A673 (cell line): ENCODE results near the gene KCNAB2. TPM values are rescaled to one million over a fixed set of nuclear protein-coding genes. Genes with fewer than 3 reads are reported as not detected.

Source experiments
- BruUV-seq: library from RNA; stranded (reverse); fragments of 400-500 nt; replicated peaks from 2 replicates; lab custom pipeline; 2021; lab: Mats Ljungman, UMichigan
- CTCF ChIA-PET: fragments of 300-600 bp; sonication (Branson Sonifier 250); formaldehyde crosslinking; loops from one replicate; lab custom pipeline; 2022; ENCODE audit warnings: antibody characterized with exemption; lab: Charles Lee
- POLR2A ChIA-PET: fragments of 300-600 bp; sonication (Branson Sonifier 250); formaldehyde crosslinking; loops from one replicate; lab custom pipeline; 2022; ENCODE audit warnings: antibody characterized with exemption; ENCODE audit not compliant: low non-redundant PET; lab: Charles Lee
- DNase-seq: peaks from one replicate; pipeline ENCODE4 v3.0.0-alpha.2; 2015; ENCODE audit warnings: low spot score
- H3K27ac ChIP-seq: fragments of 200-600 bp; sonication (generic); 2 replicates; pipeline ENCODE4 v1.5.1; 2016; ENCODE audit warnings: mixed run types, low read depth, mild to moderate bottlenecking, mixed read lengths, antibody characterized with exemption, low read length; ENCODE audit not compliant: poor library complexity, severe bottlenecking
- H3K27me3 ChIP-seq: fragments of 200-600 bp; sonication (generic); replicated peaks from 2 replicates; pipeline ENCODE4 v1.6.1; 2017; ENCODE audit warnings: mixed run types, low read depth, mild to moderate bottlenecking, mixed read lengths, antibody characterized with exemption, low read length; ENCODE audit not compliant: insufficient read depth, poor library complexity
- H3K36me3 ChIP-seq: fragments of 200-600 bp; sonication (generic); 2 replicates; pipeline ENCODE4 v1.6.1; 2016; ENCODE audit warnings: mixed run types, mild to moderate bottlenecking, mixed read lengths, antibody characterized with exemption, low read length; ENCODE audit not compliant: insufficient read depth, poor library complexity, severe bottlenecking
- H3K4me1 ChIP-seq: fragments of 200-600 bp; sonication (generic); 2 replicates; pipeline ENCODE4 v1.6.1; 2017; ENCODE audit warnings: mixed run types, mild to moderate bottlenecking, mixed read lengths, antibody characterized with exemption, low read length; ENCODE audit not compliant: insufficient read depth, poor library complexity, severe bottlenecking
- H3K4me3 ChIP-seq: fragments of 200-600 bp; sonication (generic); 2 replicates; pipeline ENCODE4 v1.5.1; 2016; ENCODE audit warnings: low read depth, mixed run types, mild to moderate bottlenecking, mixed read lengths, low read length; ENCODE audit not compliant: poor library complexity, severe bottlenecking
- H3K9me3 ChIP-seq: fragments of 200-600 bp; sonication (generic); 2 replicates; pipeline ENCODE4 v1.6.1; 2016; ENCODE audit warnings: mixed run types, low read depth, mild to moderate bottlenecking, mixed read lengths, antibody characterized with exemption, low read length; ENCODE audit not compliant: poor library complexity, severe bottlenecking
- CTCF ChIP-seq: fragments of 300-800, 200-600 bp; sonication (generic); conservative IDR thresholded peaks from 2 replicates; pipeline ENCODE4 v1.5.1; 2017; ENCODE audit warnings: low read depth, mild to moderate bottlenecking, antibody characterized with exemption, low read length, moderate library complexity, mixed read lengths
- EZH2 ChIP-seq: fragments of 200-600 bp; sonication (generic); IDR thresholded peaks from 2 replicates; pipeline ENCODE4 v1.6.1; 2017; ENCODE audit warnings: borderline replicate concordance, low read depth, mild to moderate bottlenecking, mixed read lengths, antibody characterized with exemption, low read length; ENCODE audit not compliant: poor library complexity, severe bottlenecking
- intact Hi-C: fragments of 100-400 bp; cut with micrococcal nuclease; formaldehyde crosslinking; loops from one replicate; pipeline ENCODE4 v1.10.0; 2022; ENCODE audit not compliant: unreplicated experiment
- total RNA-seq: library from RNA; stranded (reverse); gene quantifications from 2 replicates; pipeline ENCODE4 v1.2.3, GENCODE V29; 2021

The KCNAB2 gene
- total RNA-seq, 1 experiment from 2014 or later, result 6.4 TPM

- no peak for TF ChIP-seq CTCF
- no peak for TF ChIP-seq EZH2
- H3K4me3 ChIP-seq, result no peak overlapping the region
- peaks cover 20% of the 10 kb centered on the region for H3K4me1 ChIP-seq
- no peaks in the 10 kb centered on the region for H3K36me3 ChIP-seq
- CTCF ChIA-PET, result no interaction called here
- H3K27me3 ChIP-seq, result peaks cover 7% of the 10 kb centered on the region
- H3K9me3 ChIP-seq, result no peaks in the 10 kb centered on the region
- no peak for DNase-seq
- POLR2A ChIA-PET, result no interaction called here
- BruUV-seq, result no TSS peak
- intact Hi-C loops, result no loop called here
- H3K27ac ChIP-seq, result no peak overlapping the region
Measured at GRCh38 chr1:6039031-6039430, 6.7 kb upstream of the KCNAB2 start.

GRCh38 chr1:6040444-6040843 is 5.2 kb upstream of the KCNAB2 start:
- no TSS peak for BruUV-seq
- ChIA-PET CTCF (no interaction called here), POLR2A (no interaction called here)
- Histone ChIP-seq H3K9me3 (no peaks in the 10 kb centered on the region), H3K27ac (no peak overlapping the region), H3K36me3 (no peaks in the 10 kb centered on the region), H3K4me1 (peaks cover 10% of the 10 kb centered on the region), H3K27me3 (no peaks in the 10 kb centered on the region), H3K4me3 (no peak overlapping the region)
- intact Hi-C loops, result no loop called here
- no peak for DNase-seq
- no peak for TF ChIP-seq CTCF
- no peak for TF ChIP-seq EZH2

GRCh38 chr1:6040861-6041415 is 4.8 kb upstream of the KCNAB2 start:
- no peaks in the 10 kb centered on the region for H3K36me3 ChIP-seq
- no peaks in the 10 kb centered on the region for H3K9me3 ChIP-seq
- H3K4me1 ChIP-seq, result peaks cover 10% of the 10 kb centered on the region
- TF ChIP-seq CTCF (no peak), EZH2 (no peak)
- ChIA-PET POLR2A (no interaction called here), CTCF (no interaction called here)
- no peak overlapping the region for H3K27ac ChIP-seq
- no peak overlapping the region for H3K4me3 ChIP-seq
- BruUV-seq, result no TSS peak
- no peak for DNase-seq
- no peaks in the 10 kb centered on the region for H3K27me3 ChIP-seq
- intact Hi-C loops, result no loop called here
